ENCODE data around the gene CIDEB. TPM values are rescaled to one million over a fixed set of nuclear protein-coding genes. Genes with fewer than 3 reads are reported as not detected.
A peak's percentile ranks its signal among the peaks of the same experiment; 100 is the strongest.

The CIDEB gene
- total RNA-seq, 1 donor from 2014 or later, result 1.8 TPM

- peak within 1 kb of the TSS; percentile 73 for H3K4me3 Mint-ChIP-seq (ENCODE audit: unreplicated experiment)
- H3K27ac Mint-ChIP-seq (ENCODE audit: unreplicated experiment), result peak within 1 kb of the TSS; percentile 48
- peaks cover 4% of the 10 kb centered on the region for H3K9me3 Mint-ChIP-seq (ENCODE audit: unreplicated experiment)
- no peak for DNase-seq
- TF ChIP-seq CTCF (IDR thresholded peaks at IDR 0.05; ENCODE audit: partially characterized antibody, unreplicated experiment), result no peak
- peaks cover 2% of the 10 kb centered on the region for H3K4me1 Mint-ChIP-seq (ENCODE audit: low read depth, unreplicated experiment)
- H3K27me3 Mint-ChIP-seq (ENCODE audit: unreplicated experiment), result peaks cover 14% of the 10 kb centered on the region
- H3K36me3 Mint-ChIP-seq (ENCODE audit: unreplicated experiment), result no peaks in the 10 kb centered on the region
Observed at GRCh38 chr14:24309538-24310264, 1.9 kb upstream of the CIDEB start, which contains the start of gene LTB4R2. Gene LTB4R2 (plus strand): TSS chr14:24310140. CDS start chr14:24310665, 525 bp downstream.

GRCh38 chr14:24308342-24309124, 756 bp upstream of the CIDEB start:
- Mint-ChIP-seq H3K4me3 (ENCODE audit: unreplicated experiment) (no peak overlapping the region), H3K9me3 (ENCODE audit: unreplicated experiment) (peaks cover 4% of the 10 kb centered on the region), H3K4me1 (ENCODE audit: low read depth, unreplicated experiment) (peaks cover 2% of the 10 kb centered on the region), H3K27ac (ENCODE audit: unreplicated experiment) (no peak overlapping the region), H3K36me3 (ENCODE audit: unreplicated experiment) (no peaks in the 10 kb centered on the region), H3K27me3 (ENCODE audit: unreplicated experiment) (peaks cover 12% of the 10 kb centered on the region)
- no peak for DNase-seq
- no peak for TF ChIP-seq CTCF (IDR thresholded peaks at IDR 0.05; ENCODE audit: partially characterized antibody, unreplicated experiment)

- peaks cover 12% of the 10 kb centered on the region for H3K27me3 Mint-ChIP-seq (ENCODE audit: unreplicated experiment)
- peaks cover 2% of the 10 kb centered on the region for H3K9me3 Mint-ChIP-seq (ENCODE audit: unreplicated experiment)
- peaks cover 2% of the 10 kb centered on the region for H3K4me1 Mint-ChIP-seq (ENCODE audit: low read depth, unreplicated experiment)
- TF ChIP-seq CTCF (IDR thresholded peaks at IDR 0.05; ENCODE audit: partially characterized antibody, unreplicated experiment), result no peak
- H3K27ac Mint-ChIP-seq (ENCODE audit: unreplicated experiment), result no peak overlapping the region
- no peaks in the 10 kb centered on the region for H3K36me3 Mint-ChIP-seq (ENCODE audit: unreplicated experiment)
- DNase-seq, result no peak
- no peak overlapping the region for H3K4me3 Mint-ChIP-seq (ENCODE audit: unreplicated experiment)
Observed at GRCh38 chr14:24307156-24307574, 612 bp downstream of the CIDEB start.

GRCh38 chr14:24304019-24304387, 3.8 kb downstream of the CIDEB start:
- peaks cover 9% of the 10 kb centered on the region for H3K9me3 Mint-ChIP-seq (ENCODE audit: unreplicated experiment)
- no peak for TF ChIP-seq CTCF (IDR thresholded peaks at IDR 0.05; ENCODE audit: partially characterized antibody, unreplicated experiment)
- no peak overlapping the region for H3K4me3 Mint-ChIP-seq (ENCODE audit: unreplicated experiment)
- H3K27me3 Mint-ChIP-seq (ENCODE audit: unreplicated experiment), result peaks cover 18% of the 10 kb centered on the region
- no peak overlapping the region for H3K27ac Mint-ChIP-seq (ENCODE audit: unreplicated experiment)
- DNase-seq, result no peak
- no peaks in the 10 kb centered on the region for H3K36me3 Mint-ChIP-seq (ENCODE audit: unreplicated experiment)
- H3K4me1 Mint-ChIP-seq (ENCODE audit: low read depth, unreplicated experiment), result peaks cover 7% of the 10 kb centered on the region
